CD14-positive monocyte (primary cell): ENCODE measurements around the gene CSNK1G2. TPM values are rescaled to one million over a fixed set of nuclear protein-coding genes. Genes with fewer than 3 reads are reported as not detected.

Experiments used
- DNase-seq, 3 donors: peaks; one replicate each; pipeline ENCODE4 v3.0.0-alpha.2; 2011 to 2022
- H2AFZ ChIP-seq: 2 replicates; pipeline ENCODE4 v1.6.0; 2012; ENCODE audit warnings: mild to moderate bottlenecking, low read depth, low read length, inconsistent platforms; ENCODE audit not compliant: insufficient read depth, poor library complexity, severe bottlenecking
- H3K27ac ChIP-seq, 2 donors: 1 replicate in 1 of 2; 2 replicates in 1 of 2; pipeline ENCODE4 v1.5.1; 2012 to 2013; ENCODE audit warnings: low read length in 2 of 2, control low read depth in 1 of 2, inconsistent platforms in 1 of 2, low read depth in 1 of 2, mild to moderate bottlenecking in 1 of 2
- H3K27me3 ChIP-seq, 2 donors: one replicate each; pipeline versions ENCODE4 v1.6.0 to v1.6.1; 2011 to 2013; ENCODE audit warnings: low read length in 2 of 2; ENCODE audit not compliant: control insufficient read depth in 2 of 2, insufficient read depth in 2 of 2
- H3K36me3 ChIP-seq, 2 donors: replicated peaks in 1 of 2; 1 replicate in 1 of 2; 2 replicates in 1 of 2; pipeline versions ENCODE4 v1.5.1 to v1.6.1; 2012 to 2013; ENCODE audit warnings: low read length in 2 of 2, control low read depth in 1 of 2, inconsistent platforms in 1 of 2, mild to moderate bottlenecking in 1 of 2; ENCODE audit not compliant: insufficient read depth in 2 of 2, control insufficient read depth in 1 of 2
- H3K4me1 ChIP-seq, 2 donors: 1 replicate in 1 of 2; 2 replicates in 1 of 2; pipeline versions ENCODE4 v1.5.1 to v1.6.1; 2012 to 2013; ENCODE audit warnings: low read length in 2 of 2, control low read depth in 1 of 2, inconsistent platforms in 1 of 2, mild to moderate bottlenecking in 1 of 2, moderate library complexity in 1 of 2; ENCODE audit not compliant: insufficient read depth in 2 of 2, control insufficient read depth in 1 of 2
- H3K4me2 ChIP-seq: replicated peaks from 2 replicates; pipeline ENCODE3; 2012; ENCODE audit warnings: low read length, moderate library complexity, mild to moderate bottlenecking; ENCODE audit not compliant: poor library complexity, severe bottlenecking; ENCODE audit errors: extremely low read depth
- H3K4me3 ChIP-seq, 3 experiments: fragments of 200-600 bp in 1 of 3; sonication (generic) in 1 of 3; replicated peaks in 1 of 3; 1 replicate in 2 of 3; 2 replicates in 1 of 3; pipeline ENCODE4 v1.5.1; 2011 to 2013; ENCODE audit warnings: low read length in 3 of 3, mild to moderate bottlenecking in 3 of 3, control low read depth in 2 of 3, low read depth in 2 of 3, inconsistent platforms in 1 of 3, moderate library complexity in 1 of 3
- H3K79me2 ChIP-seq: 2 replicates; pipeline ENCODE4 v1.6.0; 2012; ENCODE audit warnings: mild to moderate bottlenecking, control low read depth, inconsistent platforms, low read length, moderate library complexity; ENCODE audit not compliant: insufficient read depth
- H3K9ac ChIP-seq: 2 replicates; pipeline ENCODE4 v1.6.0; 2017; ENCODE audit warnings: low read length, mild to moderate bottlenecking; ENCODE audit not compliant: insufficient read depth, poor library complexity, severe bottlenecking
- H3K9me3 ChIP-seq, 2 donors: replicated peaks in 1 of 2; 1 replicate in 1 of 2; 2 replicates in 1 of 2; pipeline versions ENCODE4 v1.5.1 to v1.6.1; 2012 to 2013; ENCODE audit warnings: low read length in 2 of 2, control low read depth in 1 of 2; ENCODE audit not compliant: control insufficient read depth in 1 of 2, insufficient read depth in 1 of 2
- H4K20me1 ChIP-seq: 2 replicates; pipeline ENCODE4 v1.6.0; 2012; ENCODE audit warnings: mild to moderate bottlenecking, low read length, control low read depth, moderate library complexity; ENCODE audit not compliant: insufficient read depth
- H3K27ac Mint-ChIP-seq, 7 donors: one replicate each; pipeline ENCODE4 v1.8.0; 2020; ENCODE audit warnings: mild to moderate bottlenecking in 7 of 7, mixed read lengths in 7 of 7, moderate library complexity in 6 of 7, inconsistent platforms in 2 of 7
- H3K27me3 Mint-ChIP-seq, 3 donors: one replicate each; pipeline ENCODE4 v1.8.0; 2021 to 2022; ENCODE audit warnings: low read depth in 3 of 3, mild to moderate bottlenecking in 3 of 3, mixed read lengths in 3 of 3, moderate library complexity in 3 of 3, inconsistent platforms in 1 of 3
- H3K36me3 Mint-ChIP-seq, 2 donors: one replicate each; pipeline ENCODE4 v1.8.0; 2020; ENCODE audit warnings: mixed read lengths in 2 of 2, inconsistent platforms in 1 of 2, mild to moderate bottlenecking in 1 of 2
- H3K4me1 Mint-ChIP-seq: one replicate; pipeline ENCODE4 v1.8.0; 2020; ENCODE audit warnings: mild to moderate bottlenecking, mixed read lengths
- H3K4me3 Mint-ChIP-seq, 2 donors: one replicate each; pipeline ENCODE4 v1.8.0; 2020; ENCODE audit warnings: mild to moderate bottlenecking in 2 of 2, mixed read lengths in 2 of 2, moderate library complexity in 1 of 2
- H3K9me3 Mint-ChIP-seq, 7 donors: one replicate each; pipeline ENCODE4 v1.8.0; 2020 to 2022; ENCODE audit warnings: mixed read lengths in 7 of 7, mild to moderate bottlenecking in 6 of 7, moderate library complexity in 6 of 7, inconsistent platforms in 2 of 7
- WGBS: methylation state at CpG from one replicate; pipeline ENCODE4 v1.1.5; 2013; ENCODE audit warnings: missing lambda C conversion rate; ENCODE audit not compliant: insufficient coverage; 5-methylcytosine and 5-hydroxymethylcytosine counted together
- intact Hi-C, 2 donors: fragments of 100-400 bp; cut with micrococcal nuclease; formaldehyde crosslinking; loops; one replicate each; pipeline versions ENCODE4 v1.15.0 to v1.15.1; 2023
- polyA plus RNA-seq, 3 donors: library from polyadenylated mRNA; depleted of rRNA in 1 of 3; unstranded in 2 of 3; stranded (reverse) in 1 of 3; fragments of 300-500 nt in 2 of 3; fragments of >200 nt in 1 of 3; fragmentation: Illumina TruSeq in 2 of 3; gene quantifications; 1 replicate in 2 of 3; 2 replicates in 1 of 3; pipeline ENCODE4 v1.2.3, GENCODE V29; 2012 to 2021
- TF ChIP-seq, protein P1 (sequence below): fragments of 200-600 bp; IDR thresholded peaks from one replicate; pipeline ENCODE4 v1.8.0; 2022; ENCODE audit warnings: antibody characterized with exemption, mild to moderate bottlenecking

CSNK1G2 gene
- polyA plus RNA-seq, 3 donors, result 10.8 to 215 (median 20.3) TPM

DNA sequence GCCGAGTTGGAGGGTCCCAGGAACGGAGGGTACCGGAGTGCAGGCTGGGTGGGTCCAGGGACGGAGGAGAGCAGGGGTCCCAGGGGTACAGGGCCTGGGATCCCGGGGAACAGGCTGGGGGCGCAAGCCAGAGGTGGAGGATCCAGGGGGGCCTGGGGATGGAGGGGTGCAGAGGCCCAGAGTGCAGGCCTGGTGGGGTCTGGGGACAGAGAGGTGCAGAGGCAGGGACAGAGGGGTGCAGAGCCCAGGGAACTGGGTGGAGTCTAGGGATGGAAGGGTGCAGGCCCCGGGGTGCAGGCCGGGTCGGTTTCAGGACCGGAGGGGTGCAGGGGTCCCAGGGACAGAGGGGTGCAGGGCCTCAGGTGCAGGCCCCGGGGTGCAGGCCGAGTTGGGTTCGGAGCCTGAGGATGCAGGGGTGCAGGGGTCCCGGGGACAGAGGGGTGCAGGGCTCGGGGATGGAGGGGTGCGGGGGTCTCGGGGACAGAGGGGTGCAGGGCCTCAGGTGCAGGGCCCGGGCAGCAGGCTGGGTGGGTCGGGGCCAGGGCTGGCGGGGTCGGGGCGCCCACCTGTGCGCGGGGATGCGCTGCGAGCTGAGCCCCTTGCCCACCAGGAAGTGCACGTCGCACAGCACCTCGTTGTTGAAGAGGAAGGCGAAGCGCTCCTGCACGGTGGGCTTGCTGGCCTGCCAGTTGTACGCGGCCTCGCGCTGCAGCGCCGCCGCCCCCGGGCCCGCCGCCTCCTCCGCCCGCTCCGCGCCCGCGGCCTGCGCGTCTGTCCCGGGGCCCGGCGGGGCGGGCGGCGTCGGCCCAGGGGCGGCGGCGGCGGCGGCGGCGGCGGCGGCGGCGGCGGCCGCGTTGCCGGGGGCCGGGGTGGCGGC is 74.0 kb downstream of the CSNK1G2 start:
- H3K27me3 ChIP-seq, result no peaks in the 10 kb centered on the region
- H3K27ac ChIP-seq, result no peak overlapping the region
- peak overlapping the region; percentile 75 for H3K4me2 ChIP-seq
- Mint-ChIP-seq H3K4me1 (peaks cover 26% of the 10 kb centered on the region), H3K27ac (peak overlapping the region in 1 of 7 donors; percentile 25), H3K36me3 (peaks cover 4 to 21% of the 10 kb centered on the region in 2 donors), H3K4me3 (peak overlapping the region; percentile 59 to 68), H3K27me3 (peaks cover 0 to 1% (median 0%) of the 10 kb centered on the region in 3 donors), H3K9me3 (peaks cover 0 to 3% (median 0%) of the 10 kb centered on the region in 7 donors)
- TF ChIP-seq, protein P1, sequence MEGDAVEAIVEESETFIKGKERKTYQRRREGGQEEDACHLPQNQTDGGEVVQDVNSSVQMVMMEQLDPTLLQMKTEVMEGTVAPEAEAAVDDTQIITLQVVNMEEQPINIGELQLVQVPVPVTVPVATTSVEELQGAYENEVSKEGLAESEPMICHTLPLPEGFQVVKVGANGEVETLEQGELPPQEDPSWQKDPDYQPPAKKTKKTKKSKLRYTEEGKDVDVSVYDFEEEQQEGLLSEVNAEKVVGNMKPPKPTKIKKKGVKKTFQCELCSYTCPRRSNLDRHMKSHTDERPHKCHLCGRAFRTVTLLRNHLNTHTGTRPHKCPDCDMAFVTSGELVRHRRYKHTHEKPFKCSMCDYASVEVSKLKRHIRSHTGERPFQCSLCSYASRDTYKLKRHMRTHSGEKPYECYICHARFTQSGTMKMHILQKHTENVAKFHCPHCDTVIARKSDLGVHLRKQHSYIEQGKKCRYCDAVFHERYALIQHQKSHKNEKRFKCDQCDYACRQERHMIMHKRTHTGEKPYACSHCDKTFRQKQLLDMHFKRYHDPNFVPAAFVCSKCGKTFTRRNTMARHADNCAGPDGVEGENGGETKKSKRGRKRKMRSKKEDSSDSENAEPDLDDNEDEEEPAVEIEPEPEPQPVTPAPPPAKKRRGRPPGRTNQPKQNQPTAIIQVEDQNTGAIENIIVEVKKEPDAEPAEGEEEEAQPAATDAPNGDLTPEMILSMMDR, result no peak
- peaks cover 15 to 22% of the 10 kb centered on the region in 2 donors for H3K4me1 ChIP-seq
- DNase-seq, result peak in 1 of 3 donors; percentile 22
- peaks cover 39% of the 10 kb centered on the region for H3K79me2 ChIP-seq
- H4K20me1 ChIP-seq, result peaks cover 21% of the 10 kb centered on the region
- H3K36me3 ChIP-seq, result peaks cover 0 to 3% of the 10 kb centered on the region in 2 donors
- 10% methylated on average over 63 of the region's 74 CpGs for WGBS
- peak overlapping the region; percentile 36 for H3K9ac ChIP-seq
- H3K9me3 ChIP-seq, result no peaks in the 10 kb centered on the region
- intact Hi-C loops, result loop anchor here in 1 of 2 donors (5.0 kb wide), 1 partner anchor 52 kb away; no protein-coding TSS in a partner anchor
- peak overlapping the region; percentile 21 to 68 (median 24) for H3K4me3 ChIP-seq
- peak overlapping the region; percentile 46 for H2AFZ ChIP-seq

DNA sequence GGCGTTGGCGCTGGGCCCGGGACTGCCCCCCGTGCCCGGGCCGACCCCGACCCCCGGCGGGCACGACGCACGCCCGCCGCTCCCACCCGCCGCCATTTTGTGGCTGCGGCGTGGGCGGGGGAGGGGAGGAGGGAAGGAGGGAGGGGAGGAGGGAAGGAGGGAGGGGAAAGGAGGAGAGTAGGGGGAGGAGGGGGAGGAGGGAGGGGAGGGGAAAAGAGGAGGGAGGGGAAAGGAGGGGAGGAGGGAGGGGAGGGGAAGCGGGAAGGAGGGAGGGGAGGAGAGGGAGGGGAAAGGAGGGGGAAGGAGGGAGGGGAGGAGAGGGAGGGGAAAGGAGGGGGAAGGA is 74.6 kb downstream of the CSNK1G2 start, which contains the start of gene BTBD2:
Gene BTBD2, minus strand, starts transcription at position 107 of the 343 bp plus-strand sequence. Its CDS starts 11 bp downstream, at position 96.
- Mint-ChIP-seq H3K27me3 (peaks cover 0 to 3% (median 0%) of the 10 kb centered on the region in 3 donors), H3K4me3 (peak within 1 kb of the TSS; percentile 59 to 68), H3K36me3 (peaks cover 4 to 21% of the 10 kb centered on the region in 2 donors), H3K4me1 (peaks cover 23% of the 10 kb centered on the region), H3K9me3 (peaks cover 0 to 3% (median 0%) of the 10 kb centered on the region in 7 donors), H3K27ac (peak within 1 kb of the TSS in 2 of 7 donors; percentile 66 to 76)
- peak within 1 kb of the TSS; percentile 36 for H3K9ac ChIP-seq
- no CpG with 5 or more reads among the region's 20 CpGs for WGBS
- peak in 1 of 3 donors; percentile 28 for DNase-seq
- peaks cover 15 to 22% of the 10 kb centered on the region in 2 donors for H3K4me1 ChIP-seq
- H3K36me3 ChIP-seq, result peaks cover 0 to 3% of the 10 kb centered on the region in 2 donors
- peaks cover 32% of the 10 kb centered on the region for H3K79me2 ChIP-seq
- no peaks in the 10 kb centered on the region for H3K27me3 ChIP-seq
- TF ChIP-seq, protein P1, result no peak
- H3K4me2 ChIP-seq, result peak within 1 kb of the TSS; percentile 75
- H3K27ac ChIP-seq, result no peak within 1 kb of the TSS
- no peaks in the 10 kb centered on the region for H3K9me3 ChIP-seq
- intact Hi-C loops, result loop anchor here in 1 of 2 donors (5.0 kb wide), 1 partner anchor 52 kb away; no protein-coding TSS in a partner anchor
- peaks cover 16% of the 10 kb centered on the region for H4K20me1 ChIP-seq
- H2AFZ ChIP-seq, result peak within 1 kb of the TSS; percentile 46
- peak within 1 kb of the TSS; percentile 21 to 68 (median 24) for H3K4me3 ChIP-seq
